ENCODE results near the gene CCDC13. TPM values are rescaled to one million over a fixed set of nuclear protein-coding genes. Genes with fewer than 3 reads are reported as not detected.

Gene CCDC13
- polyA plus RNA-seq, 2 of the 4 experiments (the other 2 are of a cell fraction) = 0.41 to 0.47 TPM

DNA sequence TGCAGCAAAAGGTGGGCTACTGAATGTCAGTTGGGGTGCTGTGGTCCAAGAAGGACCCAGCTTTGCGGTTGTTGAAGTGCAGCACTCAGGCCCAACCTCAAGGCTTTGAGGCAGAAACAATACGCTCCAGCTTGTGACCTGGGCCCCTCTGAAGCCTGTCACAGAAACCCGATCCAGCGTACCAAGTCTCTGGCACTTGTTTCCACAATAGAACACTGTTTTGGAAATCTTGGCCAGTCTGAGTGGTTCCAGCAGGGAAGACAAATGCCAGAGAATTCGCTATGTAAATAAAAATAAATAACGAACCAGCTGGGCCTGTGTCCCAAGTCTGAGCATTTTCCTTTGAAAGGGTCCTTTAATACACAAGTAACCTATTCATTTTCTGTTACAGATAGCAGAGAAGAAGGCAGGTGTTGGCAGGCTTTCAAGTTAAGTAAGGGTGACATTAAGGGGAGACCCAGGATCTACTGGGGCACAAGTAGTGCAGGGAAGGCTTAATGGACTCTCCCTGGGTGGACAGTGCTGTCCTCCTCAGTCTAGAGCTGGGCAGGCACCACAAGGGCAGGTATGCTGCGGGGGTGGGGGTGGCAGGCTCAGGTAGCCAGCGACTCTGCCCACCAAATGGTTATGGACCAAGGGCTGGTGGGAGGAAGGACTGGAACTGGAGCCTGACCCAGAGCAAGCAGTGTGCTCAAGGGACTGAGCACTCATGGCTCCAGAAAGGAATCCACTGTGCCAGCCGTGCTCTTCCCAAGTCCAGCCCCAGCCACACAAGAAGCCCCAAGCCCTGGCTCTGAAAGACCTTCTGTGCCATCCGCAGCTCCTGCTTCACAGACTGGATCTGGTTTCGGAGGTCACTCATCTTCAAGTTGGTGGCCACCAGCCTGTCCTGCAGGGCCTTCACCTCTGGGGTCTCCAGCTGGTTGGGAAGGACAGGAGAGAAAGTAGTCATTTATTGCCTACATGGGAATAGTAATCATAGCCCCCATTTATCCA is 26.3 kb downstream of the CCDC13 start:
- Histone ChIP-seq H3K4me1 (no peaks in the 10 kb centered on the region), H3K9me3 (no peaks in the 10 kb centered on the region), H3K4me2 (no peak overlapping the region), H3K4me3 (no peak overlapping the region), H3K27ac (no peak overlapping the region)
- 81% methylated on average over 11 of the region's 11 CpGs for WGBS (ENCODE audit: missing lambda C conversion rate)
- no peak for TF ChIP-seq JUN (IDR thresholded peaks at IDR 0.05)
- TF ChIP-seq, protein P1, sequence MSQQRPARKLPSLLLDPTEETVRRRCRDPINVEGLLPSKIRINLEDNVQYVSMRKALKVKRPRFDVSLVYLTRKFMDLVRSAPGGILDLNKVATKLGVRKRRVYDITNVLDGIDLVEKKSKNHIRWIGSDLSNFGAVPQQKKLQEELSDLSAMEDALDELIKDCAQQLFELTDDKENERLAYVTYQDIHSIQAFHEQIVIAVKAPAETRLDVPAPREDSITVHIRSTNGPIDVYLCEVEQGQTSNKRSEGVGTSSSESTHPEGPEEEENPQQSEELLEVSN (IDR thresholded peaks at IDR 0.05; ENCODE audit: borderline replicate concordance, low read depth) = no peak
- ChIA-PET POLR2A (no interaction called here), CTCF (interaction anchor here (0.8 to 7.2 kb wide), 5 partner anchors 9 to 145 kb away, joined by 3 to 44 read pairs (median 3); no protein-coding TSS in a partner anchor)
- ATAC-seq = no peak
- no peak for DNase-seq (ENCODE audit: low read depth in 1 of 2, low spot score in 1 of 2)
- FAIRE-seq = no peak

DNA sequence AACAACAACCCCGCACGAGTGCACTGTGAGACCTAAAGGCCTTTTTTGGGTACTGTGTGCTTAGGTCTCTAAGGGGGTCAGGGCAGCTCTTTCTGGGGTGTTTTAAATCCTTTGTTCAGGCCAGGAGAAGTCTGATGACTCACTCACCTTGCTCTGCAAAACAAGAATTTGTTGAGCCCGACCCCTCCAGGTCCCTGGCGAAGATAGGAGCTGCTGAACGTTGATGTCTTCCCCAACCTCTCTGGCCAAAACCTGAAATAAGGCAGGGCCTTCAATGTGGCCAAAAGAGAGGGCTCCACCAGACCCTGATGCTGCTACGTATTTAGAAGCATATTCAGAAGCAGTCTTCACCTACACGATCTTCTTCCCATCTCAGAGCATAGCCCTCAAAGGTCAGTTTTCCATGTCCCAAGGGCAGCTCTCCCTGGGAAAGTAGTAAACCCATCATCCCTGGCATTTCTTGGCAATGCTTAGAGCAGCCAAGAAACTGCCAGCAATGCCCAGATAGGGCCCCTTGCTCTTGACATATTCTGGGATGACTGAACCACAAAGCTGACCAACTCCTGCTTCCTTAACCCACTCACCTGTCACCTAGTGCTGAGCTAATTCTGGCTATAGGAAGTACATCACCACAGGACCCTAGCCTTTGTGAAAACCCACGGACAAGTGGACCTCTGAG is 27.1 kb downstream of the CCDC13 start:
- FAIRE-seq = no peak
- no peak overlapping the region for H3K4me2 ChIP-seq
- TF ChIP-seq, protein P2, sequence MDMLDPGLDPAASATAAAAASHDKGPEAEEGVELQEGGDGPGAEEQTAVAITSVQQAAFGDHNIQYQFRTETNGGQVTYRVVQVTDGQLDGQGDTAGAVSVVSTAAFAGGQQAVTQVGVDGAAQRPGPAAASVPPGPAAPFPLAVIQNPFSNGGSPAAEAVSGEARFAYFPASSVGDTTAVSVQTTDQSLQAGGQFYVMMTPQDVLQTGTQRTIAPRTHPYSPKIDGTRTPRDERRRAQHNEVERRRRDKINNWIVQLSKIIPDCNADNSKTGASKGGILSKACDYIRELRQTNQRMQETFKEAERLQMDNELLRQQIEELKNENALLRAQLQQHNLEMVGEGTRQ (IDR thresholded peaks at IDR 0.05) = no peak
- TF ChIP-seq ZFP36 (IDR thresholded peaks at IDR 0.05; ENCODE audit: borderline replicate concordance, partially characterized antibody) (no peak), FOXS1 (CRISPR knock-in tag; IDR thresholded peaks at IDR 0.05) (no peak), MYC (IDR thresholded peaks at IDR 0.05; ENCODE audit: borderline replicate concordance, low read length) (no peak), RCOR1 (IDR thresholded peaks at IDR 0.05; ENCODE audit: low read depth, low read length) (no peak), ZC3H11A (IDR thresholded peaks at IDR 0.05) (no peak), CEBPB (IDR thresholded peaks at IDR 0.05) (no peak), CTCF (IDR thresholded peaks at IDR 0.05) (no peak)
- TF ChIP-seq, protein P3, sequence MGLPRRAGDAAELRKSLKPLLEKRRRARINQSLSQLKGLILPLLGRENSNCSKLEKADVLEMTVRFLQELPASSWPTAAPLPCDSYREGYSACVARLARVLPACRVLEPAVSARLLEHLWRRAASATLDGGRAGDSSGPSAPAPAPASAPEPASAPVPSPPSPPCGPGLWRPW (IDR thresholded peaks at IDR 0.05) = no peak
- TF ChIP-seq, protein P4, sequence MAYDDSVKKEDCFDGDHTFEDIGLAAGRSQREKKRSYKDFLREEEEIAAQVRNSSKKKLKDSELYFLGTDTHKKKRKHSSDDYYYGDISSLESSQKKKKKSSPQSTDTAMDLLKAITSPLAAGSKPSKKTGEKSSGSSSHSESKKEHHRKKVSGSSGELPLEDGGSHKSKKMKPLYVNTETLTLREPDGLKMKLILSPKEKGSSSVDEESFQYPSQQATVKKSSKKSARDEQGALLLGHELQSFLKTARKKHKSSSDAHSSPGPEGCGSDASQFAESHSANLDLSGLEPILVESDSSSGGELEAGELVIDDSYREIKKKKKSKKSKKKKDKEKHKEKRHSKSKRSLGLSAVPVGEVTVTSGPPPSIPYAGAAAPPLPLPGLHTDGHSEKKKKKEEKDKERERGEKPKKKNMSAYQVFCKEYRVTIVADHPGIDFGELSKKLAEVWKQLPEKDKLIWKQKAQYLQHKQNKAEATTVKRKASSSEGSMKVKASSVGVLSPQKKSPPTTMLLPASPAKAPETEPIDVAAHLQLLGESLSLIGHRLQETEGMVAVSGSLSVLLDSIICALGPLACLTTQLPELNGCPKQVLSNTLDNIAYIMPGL (CRISPR knock-in tag; IDR thresholded peaks at IDR 0.05; ENCODE audit: borderline replicate concordance) = no peak
- no peaks in the 10 kb centered on the region for H3K9me3 ChIP-seq
- H3K4me1 ChIP-seq = no peaks in the 10 kb centered on the region
- 69% methylated on average over 8 of the region's 8 CpGs for WGBS (ENCODE audit: missing lambda C conversion rate)
- H3K27ac ChIP-seq = no peak overlapping the region
- no peak for DNase-seq (ENCODE audit: low read depth in 1 of 2, low spot score in 1 of 2)
- no peak for ATAC-seq
- ChIA-PET CTCF (interaction anchor here (0.7 to 7.2 kb wide), 9 partner anchors 10 to 1021 kb away, joined by 3 to 44 read pairs (median 3); no protein-coding TSS in a partner anchor), POLR2A (no interaction called here)
- H3K4me3 ChIP-seq = no peak overlapping the region

DNA sequence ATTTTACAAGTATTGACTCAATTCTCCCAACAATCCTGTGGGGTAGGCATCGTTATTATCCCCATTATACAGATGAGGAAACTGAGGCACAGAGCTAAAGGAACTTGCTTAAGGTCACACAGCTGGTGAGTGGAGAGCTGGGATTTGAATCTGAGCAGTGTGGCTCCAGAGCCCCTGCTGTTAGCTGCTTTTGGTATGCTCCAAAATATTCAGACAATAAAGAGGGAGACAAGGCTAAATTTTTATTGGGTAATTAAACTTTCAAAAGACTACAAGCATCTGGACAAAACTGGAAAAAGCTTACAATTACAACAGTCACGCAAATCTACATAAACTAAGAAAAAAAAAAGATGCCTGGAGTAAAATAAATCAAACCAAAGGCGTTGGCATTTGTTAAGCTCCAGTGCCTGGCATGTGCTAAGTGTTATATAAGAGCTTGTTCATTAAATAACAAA is 27.7 kb downstream of the CCDC13 start:
- Histone ChIP-seq H3K27ac (no peak overlapping the region), H3K4me2 (no peak overlapping the region), H3K4me1 (no peaks in the 10 kb centered on the region), H3K4me3 (no peak overlapping the region), H3K9me3 (no peaks in the 10 kb centered on the region)
- CTCF ChIA-PET = interaction anchor here (0.7 to 7.2 kb wide), 12 partner anchors 11 to 1021 kb away, joined by 3 to 44 read pairs (median 3); no protein-coding TSS in a partner anchor
- DNase-seq (ENCODE audit: low read depth in 1 of 2, low spot score in 1 of 2) (no peak), FAIRE-seq (no peak), ATAC-seq (no peak)
- POLR2A ChIA-PET = no interaction called here
- 52% methylated on average over 3 of the region's 3 CpGs for WGBS (ENCODE audit: missing lambda C conversion rate)
- no peak for TF ChIP-seq RCOR1 (IDR thresholded peaks at IDR 0.05; ENCODE audit: low read depth, low read length)
- no peak for TF ChIP-seq HOXA7 (CRISPR knock-in tag; IDR thresholded peaks at IDR 0.05)
- TF ChIP-seq, protein P5, sequence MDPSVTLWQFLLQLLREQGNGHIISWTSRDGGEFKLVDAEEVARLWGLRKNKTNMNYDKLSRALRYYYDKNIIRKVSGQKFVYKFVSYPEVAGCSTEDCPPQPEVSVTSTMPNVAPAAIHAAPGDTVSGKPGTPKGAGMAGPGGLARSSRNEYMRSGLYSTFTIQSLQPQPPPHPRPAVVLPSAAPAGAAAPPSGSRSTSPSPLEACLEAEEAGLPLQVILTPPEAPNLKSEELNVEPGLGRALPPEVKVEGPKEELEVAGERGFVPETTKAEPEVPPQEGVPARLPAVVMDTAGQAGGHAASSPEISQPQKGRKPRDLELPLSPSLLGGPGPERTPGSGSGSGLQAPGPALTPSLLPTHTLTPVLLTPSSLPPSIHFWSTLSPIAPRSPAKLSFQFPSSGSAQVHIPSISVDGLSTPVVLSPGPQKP (IDR thresholded peaks at IDR 0.05; ENCODE audit: low read depth, low read length) = no peak
- TF ChIP-seq BHLHE40 (IDR thresholded peaks at IDR 0.05; ENCODE audit: low read depth, low read length) = no peak
- no peak for TF ChIP-seq HOXB5 (CRISPR knock-in tag; IDR thresholded peaks at IDR 0.05)
- no peak for TF ChIP-seq HOXB13 (CRISPR knock-in tag; IDR thresholded peaks at IDR 0.05; ENCODE audit: low read depth)
- TF ChIP-seq, protein P4 (CRISPR knock-in tag; IDR thresholded peaks at IDR 0.05; ENCODE audit: borderline replicate concordance) = no peak
- TF ChIP-seq NR3C1 (IDR thresholded peaks at IDR 0.05) = no peak
- TF ChIP-seq SREBF2 (IDR thresholded peaks at IDR 0.05) = no peak
- no peak for TF ChIP-seq ATOH8 (CRISPR knock-in tag; IDR thresholded peaks at IDR 0.05; ENCODE audit: low read depth)

All from A549 (cell line).